SK-N-SH treated with all-trans-retinoic acid at 6 μM for 48 hours (cell line): ENCODE data around the gene TCTN1.

Experiments
- ATAC-seq: fragments of 200-7000 bp; cut with Tn5 transposase; 3 replicates; pipeline ENCODE4 v1.9.1; 2020; ENCODE audit warnings: mild to moderate bottlenecking, moderate library complexity
- ARNTL ChIP-seq: fragments of 450-650 bp; formaldehyde crosslinking; IDR thresholded peaks from 2 replicates; pipeline ENCODE4 v1.5.0; 2020; ENCODE audit warnings: low read depth, mild to moderate bottlenecking, moderate library complexity, borderline replicate concordance
- BACH2 ChIP-seq: fragments of 250-450 bp; sonication (Bioruptor Pico); IDR thresholded peaks from 2 replicates; pipeline ENCODE4 v1.9.0; 2021; ENCODE audit warnings: mild to moderate bottlenecking, borderline replicate concordance
- CSDC2 ChIP-seq: fragments of 250-450 bp; sonication (Bioruptor Pico); IDR thresholded peaks from 2 replicates; pipeline ENCODE4 v1.5.0; 2020; ENCODE audit warnings: mild to moderate bottlenecking, moderate library complexity
- ESRRG ChIP-seq: fragments of 250-450 bp; sonication (Bioruptor Pico); IDR thresholded peaks from 2 replicates; pipeline ENCODE4 v1.6.1; 2021; ENCODE audit warnings: mild to moderate bottlenecking
- GLIS3 ChIP-seq: fragments of 250-450 bp; sonication (Bioruptor Pico); IDR thresholded peaks from 2 replicates; pipeline ENCODE4 v1.5.0; 2020; ENCODE audit warnings: mild to moderate bottlenecking, moderate library complexity
- ISL1 ChIP-seq: fragments of 250-450 bp; sonication (Bioruptor Pico); IDR thresholded peaks from 2 replicates; pipeline ENCODE4 v2.1.2; 2022; ENCODE audit warnings: mild to moderate bottlenecking, moderate library complexity
- OSR1 ChIP-seq: fragments of 250-450 bp; sonication (Bioruptor Pico); IDR thresholded peaks from 2 replicates; pipeline ENCODE4 v1.8.0; 2022; ENCODE audit warnings: moderate library complexity, mild to moderate bottlenecking, inconsistent platforms
- PPARA ChIP-seq: fragments of 250-450 bp; sonication (Bioruptor Pico); IDR thresholded peaks from 2 replicates; pipeline ENCODE4 v1.5.0; 2020; ENCODE audit warnings: mild to moderate bottlenecking, borderline replicate concordance
- RARB ChIP-seq: fragments of 250-450 bp; sonication (Bioruptor Pico); IDR thresholded peaks from 2 replicates; pipeline ENCODE4 v1.8.0; 2021; ENCODE audit warnings: mild to moderate bottlenecking, moderate library complexity
- SNAI2 ChIP-seq: fragments of 250-450 bp; sonication (Bioruptor Pico); IDR thresholded peaks from 2 replicates; pipeline ENCODE4 v1.5.0; 2020; ENCODE audit warnings: mild to moderate bottlenecking, moderate library complexity
- TCF4 ChIP-seq: fragments of 250-450 bp; sonication (Bioruptor Pico); IDR thresholded peaks from 2 replicates; pipeline ENCODE4 v1.8.0; 2021; ENCODE audit warnings: mild to moderate bottlenecking, moderate library complexity, borderline replicate concordance
- TOX ChIP-seq: fragments of 250-450 bp; sonication (Bioruptor Pico); IDR thresholded peaks from 2 replicates; pipeline ENCODE4 v1.8.0; 2021; ENCODE audit warnings: mild to moderate bottlenecking, moderate library complexity, borderline replicate concordance
- ZC3H10 ChIP-seq: fragments of 250-450 bp; sonication (Bioruptor Pico); IDR thresholded peaks from 2 replicates; pipeline ENCODE4 v1.5.1; 2021; ENCODE audit warnings: mild to moderate bottlenecking, moderate library complexity
- ZFP3 ChIP-seq: fragments of 250-450 bp; sonication (Bioruptor Pico); IDR thresholded peaks from 2 replicates; pipeline ENCODE4 v1.5.0; 2020; ENCODE audit warnings: mild to moderate bottlenecking, moderate library complexity
- ZNF565 ChIP-seq: fragments of 450-650 bp; formaldehyde crosslinking; conservative IDR thresholded peaks from 2 replicates; pipeline ENCODE4 v1.5.0; 2020; ENCODE audit warnings: low read depth, mild to moderate bottlenecking, moderate library complexity
- ZNF70 ChIP-seq: fragments of 450-650 bp; formaldehyde crosslinking; IDR thresholded peaks from 2 replicates; pipeline ENCODE4 v1.5.0; 2020; ENCODE audit warnings: mild to moderate bottlenecking, moderate library complexity
- ZNF8 ChIP-seq: fragments of 450-650 bp; formaldehyde crosslinking; IDR thresholded peaks from 2 replicates; pipeline ENCODE4 v1.5.0; 2020; ENCODE audit warnings: mild to moderate bottlenecking, moderate library complexity
- TF ChIP-seq, protein P1 (sequence below): fragments of 250-450 bp; sonication (Bioruptor Pico); IDR thresholded peaks from 2 replicates; pipeline ENCODE4 v1.5.1; 2020; ENCODE audit warnings: low read depth, mild to moderate bottlenecking, moderate library complexity
- TF ChIP-seq, protein P2 (sequence below): fragments of 250-450 bp; sonication (Bioruptor Pico); IDR thresholded peaks from 2 replicates; pipeline ENCODE4 v1.5.0; 2020; ENCODE audit warnings: mild to moderate bottlenecking, moderate library complexity
- TF ChIP-seq, protein P3 (sequence below): fragments of 250-450 bp; sonication (Bioruptor Pico); IDR thresholded peaks from 2 replicates; pipeline ENCODE4 v1.8.0; 2020; ENCODE audit warnings: mild to moderate bottlenecking, moderate library complexity, borderline replicate concordance
- TF ChIP-seq, protein P4 (sequence below): fragments of 250-450 bp; sonication (Bioruptor Pico); IDR thresholded peaks from 2 replicates; pipeline ENCODE4 v1.5.1; 2021; ENCODE audit warnings: mild to moderate bottlenecking, moderate library complexity

The TCTN1 gene

DNA sequence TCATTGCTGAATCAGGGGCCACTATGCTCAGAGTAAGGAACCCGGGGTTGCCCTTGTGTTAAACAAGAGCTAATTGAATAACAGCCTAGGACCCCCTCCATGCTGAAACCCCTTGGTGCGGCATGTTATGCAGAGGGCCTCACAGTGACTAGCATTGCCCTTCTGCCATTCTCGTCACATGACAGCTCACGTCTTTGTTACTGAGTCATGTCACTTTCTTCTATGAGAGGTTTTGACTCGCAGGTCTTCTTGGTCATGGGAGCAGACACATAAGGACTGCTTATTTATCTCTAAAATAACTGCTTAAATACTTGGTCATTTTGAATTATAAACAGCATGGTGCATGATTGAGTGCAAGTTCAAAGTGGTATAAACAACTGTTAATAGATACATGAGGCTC is 24.9 kb downstream of the TCTN1 start:
- no peak for ATAC-seq
- TF ChIP-seq, protein P1, sequence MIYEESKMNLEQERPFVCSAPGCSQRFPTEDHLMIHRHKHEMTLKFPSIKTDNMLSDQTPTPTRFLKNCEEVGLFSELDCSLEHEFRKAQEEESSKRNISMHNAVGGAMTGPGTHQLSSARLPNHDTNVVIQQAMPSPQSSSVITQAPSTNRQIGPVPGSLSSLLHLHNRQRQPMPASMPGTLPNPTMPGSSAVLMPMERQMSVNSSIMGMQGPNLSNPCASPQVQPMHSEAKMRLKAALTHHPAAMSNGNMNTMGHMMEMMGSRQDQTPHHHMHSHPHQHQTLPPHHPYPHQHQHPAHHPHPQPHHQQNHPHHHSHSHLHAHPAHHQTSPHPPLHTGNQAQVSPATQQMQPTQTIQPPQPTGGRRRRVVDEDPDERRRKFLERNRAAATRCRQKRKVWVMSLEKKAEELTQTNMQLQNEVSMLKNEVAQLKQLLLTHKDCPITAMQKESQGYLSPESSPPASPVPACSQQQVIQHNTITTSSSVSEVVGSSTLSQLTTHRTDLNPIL (CRISPR knock-in tag): no peak
- TF ChIP-seq, protein P2, sequence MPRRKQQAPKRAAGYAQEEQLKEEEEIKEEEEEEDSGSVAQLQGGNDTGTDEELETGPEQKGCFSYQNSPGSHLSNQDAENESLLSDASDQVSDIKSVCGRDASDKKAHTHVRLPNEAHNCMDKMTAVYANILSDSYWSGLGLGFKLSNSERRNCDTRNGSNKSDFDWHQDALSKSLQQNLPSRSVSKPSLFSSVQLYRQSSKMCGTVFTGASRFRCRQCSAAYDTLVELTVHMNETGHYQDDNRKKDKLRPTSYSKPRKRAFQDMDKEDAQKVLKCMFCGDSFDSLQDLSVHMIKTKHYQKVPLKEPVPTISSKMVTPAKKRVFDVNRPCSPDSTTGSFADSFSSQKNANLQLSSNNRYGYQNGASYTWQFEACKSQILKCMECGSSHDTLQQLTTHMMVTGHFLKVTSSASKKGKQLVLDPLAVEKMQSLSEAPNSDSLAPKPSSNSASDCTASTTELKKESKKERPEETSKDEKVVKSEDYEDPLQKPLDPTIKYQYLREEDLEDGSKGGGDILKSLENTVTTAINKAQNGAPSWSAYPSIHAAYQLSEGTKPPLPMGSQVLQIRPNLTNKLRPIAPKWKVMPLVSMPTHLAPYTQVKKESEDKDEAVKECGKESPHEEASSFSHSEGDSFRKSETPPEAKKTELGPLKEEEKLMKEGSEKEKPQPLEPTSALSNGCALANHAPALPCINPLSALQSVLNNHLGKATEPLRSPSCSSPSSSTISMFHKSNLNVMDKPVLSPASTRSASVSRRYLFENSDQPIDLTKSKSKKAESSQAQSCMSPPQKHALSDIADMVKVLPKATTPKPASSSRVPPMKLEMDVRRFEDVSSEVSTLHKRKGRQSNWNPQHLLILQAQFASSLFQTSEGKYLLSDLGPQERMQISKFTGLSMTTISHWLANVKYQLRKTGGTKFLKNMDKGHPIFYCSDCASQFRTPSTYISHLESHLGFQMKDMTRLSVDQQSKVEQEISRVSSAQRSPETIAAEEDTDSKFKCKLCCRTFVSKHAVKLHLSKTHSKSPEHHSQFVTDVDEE: no peak
- no peak for TF ChIP-seq ZNF565 (CRISPR knock-in tag)
- no peak for TF ChIP-seq RARB
- TF ChIP-seq ARNTL: no peak
- TF ChIP-seq, protein P3, sequence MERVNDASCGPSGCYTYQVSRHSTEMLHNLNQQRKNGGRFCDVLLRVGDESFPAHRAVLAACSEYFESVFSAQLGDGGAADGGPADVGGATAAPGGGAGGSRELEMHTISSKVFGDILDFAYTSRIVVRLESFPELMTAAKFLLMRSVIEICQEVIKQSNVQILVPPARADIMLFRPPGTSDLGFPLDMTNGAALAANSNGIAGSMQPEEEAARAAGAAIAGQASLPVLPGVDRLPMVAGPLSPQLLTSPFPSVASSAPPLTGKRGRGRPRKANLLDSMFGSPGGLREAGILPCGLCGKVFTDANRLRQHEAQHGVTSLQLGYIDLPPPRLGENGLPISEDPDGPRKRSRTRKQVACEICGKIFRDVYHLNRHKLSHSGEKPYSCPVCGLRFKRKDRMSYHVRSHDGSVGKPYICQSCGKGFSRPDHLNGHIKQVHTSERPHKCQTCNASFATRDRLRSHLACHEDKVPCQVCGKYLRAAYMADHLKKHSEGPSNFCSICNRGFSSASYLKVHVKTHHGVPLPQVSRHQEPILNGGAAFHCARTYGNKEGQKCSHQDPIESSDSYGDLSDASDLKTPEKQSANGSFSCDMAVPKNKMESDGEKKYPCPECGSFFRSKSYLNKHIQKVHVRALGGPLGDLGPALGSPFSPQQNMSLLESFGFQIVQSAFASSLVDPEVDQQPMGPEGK (CRISPR knock-in tag): no peak
- TF ChIP-seq, protein P4, sequence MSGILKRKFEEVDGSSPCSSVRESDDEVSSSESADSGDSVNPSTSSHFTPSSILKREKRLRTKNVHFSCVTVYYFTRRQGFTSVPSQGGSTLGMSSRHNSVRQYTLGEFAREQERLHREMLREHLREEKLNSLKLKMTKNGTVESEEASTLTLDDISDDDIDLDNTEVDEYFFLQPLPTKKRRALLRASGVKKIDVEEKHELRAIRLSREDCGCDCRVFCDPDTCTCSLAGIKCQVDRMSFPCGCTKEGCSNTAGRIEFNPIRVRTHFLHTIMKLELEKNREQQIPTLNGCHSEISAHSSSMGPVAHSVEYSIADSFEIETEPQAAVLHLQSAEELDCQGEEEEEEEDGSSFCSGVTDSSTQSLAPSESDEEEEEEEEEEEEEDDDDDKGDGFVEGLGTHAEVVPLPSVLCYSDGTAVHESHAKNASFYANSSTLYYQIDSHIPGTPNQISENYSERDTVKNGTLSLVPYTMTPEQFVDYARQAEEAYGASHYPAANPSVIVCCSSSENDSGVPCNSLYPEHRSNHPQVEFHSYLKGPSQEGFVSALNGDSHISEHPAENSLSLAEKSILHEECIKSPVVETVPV (CRISPR knock-in tag): no peak
- no peak for TF ChIP-seq PPARA (CRISPR knock-in tag)
- TF ChIP-seq TOX (CRISPR knock-in tag): no peak
- TF ChIP-seq ZFP3: no peak
- no peak for TF ChIP-seq ZNF70 (CRISPR knock-in tag)
- no peak for TF ChIP-seq ISL1 (CRISPR knock-in tag)
- TF ChIP-seq OSR1 (CRISPR knock-in tag): no peak
- no peak for TF ChIP-seq GLIS3 (CRISPR knock-in tag)
- no peak for TF ChIP-seq ESRRG (CRISPR knock-in tag)
- no peak for TF ChIP-seq CSDC2 (CRISPR knock-in tag)
- no peak for TF ChIP-seq SNAI2 (CRISPR knock-in tag)
- TF ChIP-seq ZC3H10 (CRISPR knock-in tag): no peak
- no peak for TF ChIP-seq ZNF8 (CRISPR knock-in tag)

DNA sequence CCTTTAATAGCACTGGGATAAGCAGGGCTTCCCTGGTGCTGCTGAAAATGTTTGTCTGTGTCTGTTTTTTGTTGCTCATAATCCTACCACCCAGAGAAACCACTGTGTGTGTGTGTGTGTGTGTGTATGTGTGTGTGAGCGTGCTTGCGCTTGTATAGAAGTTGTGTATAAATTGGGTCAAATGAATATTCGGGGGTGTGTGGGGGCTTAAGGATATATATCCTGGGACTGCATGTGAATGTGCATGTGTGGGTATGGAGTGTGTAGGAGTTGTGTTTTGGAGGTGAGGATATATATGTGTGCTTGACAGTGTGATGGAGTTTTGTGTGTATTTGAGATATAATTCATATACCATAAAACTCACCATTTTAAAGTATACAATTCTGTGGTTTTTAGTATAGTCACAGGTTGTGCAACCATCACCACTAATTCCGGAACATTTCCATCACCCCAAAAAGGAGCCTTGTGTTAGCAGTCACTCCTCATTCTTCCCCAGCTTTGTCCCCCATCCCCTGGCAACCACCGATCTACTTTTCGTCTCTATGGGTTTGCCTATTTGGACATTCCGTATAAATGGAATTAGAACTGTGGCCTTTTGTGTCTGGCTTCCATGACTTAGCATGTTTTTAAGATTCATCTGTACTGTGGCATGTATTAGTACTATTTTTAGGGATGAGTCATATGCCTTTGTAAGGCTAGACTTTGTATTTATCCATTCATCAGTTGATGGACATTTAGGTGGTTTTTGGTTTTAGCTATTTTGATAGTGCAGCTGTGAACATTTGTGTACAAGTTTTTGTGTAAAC is 25.6 kb downstream of the TCTN1 start:
- TF ChIP-seq RARB (no peak), PPARA (CRISPR knock-in tag) (no peak)
- peak; percentile 85 for ATAC-seq

DNA sequence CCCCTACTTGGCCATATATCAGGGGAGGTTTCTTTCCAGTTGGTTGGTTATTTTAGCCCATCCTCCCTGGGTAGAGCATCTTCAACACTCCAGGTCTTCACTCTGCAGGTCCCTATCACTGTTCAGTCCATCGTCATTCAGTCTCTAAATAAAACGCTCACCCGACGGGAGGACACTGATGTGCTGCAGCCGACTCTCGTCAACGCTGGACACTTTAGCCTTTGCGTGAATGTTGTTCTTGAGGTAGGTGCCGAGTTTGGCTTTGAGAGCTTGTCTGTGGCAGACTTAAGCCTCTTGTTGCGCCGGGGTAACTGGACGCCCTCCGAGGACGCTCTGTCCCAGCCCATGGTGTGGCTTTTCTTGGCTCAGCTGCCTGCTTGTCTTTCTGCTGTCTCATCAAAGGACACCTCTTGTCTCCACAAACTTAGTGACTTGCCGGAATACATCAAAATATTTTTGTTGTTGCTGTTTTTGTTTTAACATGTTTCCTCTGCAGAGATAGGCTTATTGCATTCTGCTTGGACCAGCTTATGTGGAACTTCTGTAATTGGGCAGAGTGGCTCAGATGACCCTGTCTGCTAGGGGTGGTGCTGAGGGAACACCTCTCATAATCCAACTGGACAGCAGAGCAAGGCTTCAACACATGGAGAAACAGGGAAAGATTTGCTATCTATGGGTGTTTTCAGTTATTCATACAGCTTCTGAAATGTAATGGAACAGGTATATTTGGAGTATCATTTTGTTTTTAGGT is 26.5 kb downstream of the TCTN1 start:
- no peak for TF ChIP-seq ARNTL
- no peak for TF ChIP-seq ZC3H10 (CRISPR knock-in tag)
- no peak for TF ChIP-seq BACH2 (CRISPR knock-in tag)
- no peak for TF ChIP-seq ISL1 (CRISPR knock-in tag)
- TF ChIP-seq ZNF565 (CRISPR knock-in tag): no peak
- TF ChIP-seq TCF4 (CRISPR knock-in tag): no peak
- TF ChIP-seq, all 23 proteins: peak for 0
- ATAC-seq: no peak
